H7 (cell line): ENCODE results near the gene ZNF550. TPM values are rescaled to one million over a fixed set of nuclear protein-coding genes. Genes with fewer than 3 reads are reported as not detected.
"Not testable (repeated sequence)": the region's sequence is repeated elsewhere in the genome, so short reads cannot be mapped to it uniquely, and the experiment has no call there.

Source experiments
- DNase-seq: peaks from one replicate; pipeline ENCODE4 v3.0.0; 2012
- H3K27me3 ChIP-seq: 2 replicates; pipeline ENCODE4 v1.6.0; 2011; ENCODE audit warnings: mild to moderate bottlenecking, low read length; ENCODE audit not compliant: control insufficient read depth, insufficient read depth
- H3K36me3 ChIP-seq: replicated peaks from 2 replicates; pipeline ENCODE4 v1.5.1; 2011; ENCODE audit warnings: low read length; ENCODE audit not compliant: control insufficient read depth, insufficient read depth
- H3K4me3 ChIP-seq: 2 replicates; pipeline ENCODE4 v1.5.1; 2011; ENCODE audit warnings: low read depth, mild to moderate bottlenecking, control low read depth, low read length, moderate library complexity; ENCODE audit not compliant: insufficient read depth
- total RNA-seq: library from RNA; depleted of rRNA; stranded (reverse); fragments of >200 nt; shearing (Covaris generic); gene quantifications from 2 replicates; pipeline ENCODE4 v1.2.3, GENCODE V29; 2014; rRNA removed

ZNF550 gene
- total RNA-seq, 1 experiment from 2014 or later = 5.7 TPM

- H3K4me3 ChIP-seq, DNase-seq, H3K27me3 ChIP-seq, H3K36me3 ChIP-seq: not testable (repeated sequence)
These were observed 60.4 kb downstream of the ZNF550 start for GRCh38 chr19:57499332-57499679.

- H3K36me3 ChIP-seq = peaks cover 16% of the 10 kb centered on the region
- H3K4me3 ChIP-seq, DNase-seq, H3K27me3 ChIP-seq: not testable (repeated sequence)
These were observed 71.4 kb downstream of the ZNF550 start for GRCh38 chr19:57488299-57488644.

- H3K27me3 ChIP-seq = not testable (repeated sequence)
- Histone ChIP-seq H3K4me3 (peak within 1 kb of the TSS; percentile 87), H3K36me3 (peaks cover 12% of the 10 kb centered on the region)
- DNase-seq = peak; percentile 94
These were observed 72.0 kb downstream of the ZNF550 start, which contains the start of gene ZNF419 for GRCh38 chr19:57487477-57488298. Gene ZNF419, plus strand, starts transcription at chr19:57487750. Its CDS starts 201 bp downstream, at chr19:57487951.

Other genes starting within 250 kb of the ZNF550 start
- gene ZNF543, start 239.4 kb downstream of the ZNF550 start, total RNA-seq = 12.7 and 16.4 TPM in 2 replicates
- 10.6 and 12.5 TPM in 2 replicates for gene ZNF304, start 208.6 kb downstream of the ZNF550 start, total RNA-seq
- 10.1 and 10.4 TPM in 2 replicates for gene TRAPPC2B, start 196.3 kb downstream of the ZNF550 start, total RNA-seq
- 1.7 and 1.8 TPM in 2 replicates for gene ZNF547, start 196.3 kb downstream of the ZNF550 start, total RNA-seq
- gene ZNF548, start 170.0 kb downstream of the ZNF550 start, total RNA-seq = 9.1 and 17.1 TPM in 2 replicates
- 9.5 and 11.9 TPM in 2 replicates for gene ZNF17, start 148.7 kb downstream of the ZNF550 start, total RNA-seq
- gene ZNF749, start 124.5 kb downstream of the ZNF550 start, total RNA-seq = 15.1 and 18.1 TPM in 2 replicates
- 0.15 TPM in 1 of 2 replicates, not detected in the other for gene VN1R1, start 102.7 kb downstream of the ZNF550 start, total RNA-seq
- gene ZNF772, start 82.3 kb downstream of the ZNF550 start, total RNA-seq = 4.3 and 5.0 TPM in 2 replicates
- 10.6 and 12.5 TPM in 2 replicates for gene ZNF419, start 72.1 kb downstream of the ZNF550 start, total RNA-seq
- gene ZNF773, start 59.9 kb downstream of the ZNF550 start, total RNA-seq = 7.2 and 9.3 TPM in 2 replicates
- gene ZNF549, start 32.5 kb downstream of the ZNF550 start, total RNA-seq = 3.6 and 5.6 TPM in 2 replicates
- gene ZNF416, start 19.0 kb upstream of the ZNF550 start, total RNA-seq = 5.2 and 7.1 TPM in 2 replicates
- 15.9 and 25.7 TPM in 2 replicates for gene ZIK1, start 24.3 kb upstream of the ZNF550 start, total RNA-seq
- gene ZNF530, start 40.0 kb upstream of the ZNF550 start, total RNA-seq = 7.2 and 11.5 TPM in 2 replicates
- gene ZNF134, start 54.4 kb upstream of the ZNF550 start, total RNA-seq = 31.6 and 34.4 TPM in 2 replicates
- gene ZNF211, start 73.3 kb upstream of the ZNF550 start, total RNA-seq = 12.3 and 13.9 TPM in 2 replicates
- gene ZSCAN4, start 109.1 kb upstream of the ZNF550 start, total RNA-seq = not detected in 2 replicates
- 19.9 and 28.2 TPM in 2 replicates for gene ZNF551, start 122.1 kb upstream of the ZNF550 start, total RNA-seq
- 3.9 and 9.1 TPM in 2 replicates for gene ZNF154, start 149.3 kb upstream of the ZNF550 start, total RNA-seq
- 7.7 and 9.9 TPM in 2 replicates for gene ZNF671, start 167.8 kb upstream of the ZNF550 start, total RNA-seq
- gene ZNF776, start 187.0 kb upstream of the ZNF550 start, total RNA-seq = 20.4 and 21.5 TPM in 2 replicates
- gene ZNF586, start 209.8 kb upstream of the ZNF550 start, total RNA-seq = 13.4 and 15.4 TPM in 2 replicates